HG02981 (cell line): ENCODE data around the gene DHDH.
"Not testable (repeated sequence)": the region's sequence is repeated elsewhere in the genome, so short reads cannot be mapped to it uniquely, and the experiment has no call there.

Source experiments
- ATAC-seq: cut with Tn5 transposase; IDR thresholded peaks from one replicate; pipeline ENCODE4 v1.9.1; 2021; ENCODE audit warnings: mild to moderate bottlenecking, moderate library complexity; ENCODE audit not compliant: unreplicated experiment

Gene DHDH

DNA sequence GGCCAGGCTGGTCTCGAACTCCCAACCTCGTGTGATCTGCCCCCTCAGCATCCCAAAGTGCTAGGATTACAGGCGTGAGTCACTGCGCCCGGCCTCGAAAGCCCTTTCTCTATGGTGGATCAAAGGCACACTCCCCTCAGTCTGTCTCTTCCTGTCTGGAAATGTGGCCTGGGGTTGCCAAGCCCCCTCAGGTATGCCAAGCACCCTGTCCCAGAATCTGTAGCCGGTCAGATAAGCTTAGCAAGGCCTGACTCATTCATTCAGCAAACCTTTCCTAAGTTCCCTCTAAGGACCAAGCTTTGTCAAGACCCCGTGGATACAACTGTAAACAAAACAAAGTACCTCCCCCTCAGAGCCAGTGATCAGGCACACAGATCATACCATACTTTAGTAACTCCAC lies 19.3 kb upstream of the DHDH start:
- ATAC-seq, result no peak

- ATAC-seq, result no peak
Observed at GRCh38 chr19:48915757-48916156, 17.7 kb upstream of the DHDH start.

- ATAC-seq, result no peak
Observed at GRCh38 chr19:48918071-48918470, 15.4 kb upstream of the DHDH start.

- no peak for ATAC-seq
Observed at GRCh38 chr19:48918801-48919247, 14.7 kb upstream of the DHDH start.

- ATAC-seq, result not testable (repeated sequence)
Observed at GRCh38 chr19:48919271-48919670, 14.2 kb upstream of the DHDH start.

DNA sequence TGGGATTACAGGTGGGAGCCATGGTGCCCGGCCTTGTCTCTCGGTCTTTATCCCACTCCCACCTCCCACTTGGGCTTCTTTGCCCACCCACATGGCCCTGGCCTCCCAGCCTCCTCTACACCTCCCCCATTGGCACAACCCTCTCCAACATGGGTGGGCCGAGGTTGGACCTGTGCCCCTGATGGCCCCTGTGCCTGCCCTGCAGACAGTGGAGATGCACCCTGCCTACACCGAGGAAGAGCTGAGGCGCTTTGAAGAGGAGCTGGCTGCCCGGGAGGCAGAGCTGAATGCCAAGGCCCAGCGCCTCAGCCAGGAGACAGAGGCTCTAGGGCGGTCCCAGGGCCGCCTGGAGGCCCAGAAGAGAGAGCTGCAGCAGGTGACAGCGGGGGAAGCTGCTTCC lies 12.6 kb upstream of the DHDH start:
- ATAC-seq, result no peak

DNA sequence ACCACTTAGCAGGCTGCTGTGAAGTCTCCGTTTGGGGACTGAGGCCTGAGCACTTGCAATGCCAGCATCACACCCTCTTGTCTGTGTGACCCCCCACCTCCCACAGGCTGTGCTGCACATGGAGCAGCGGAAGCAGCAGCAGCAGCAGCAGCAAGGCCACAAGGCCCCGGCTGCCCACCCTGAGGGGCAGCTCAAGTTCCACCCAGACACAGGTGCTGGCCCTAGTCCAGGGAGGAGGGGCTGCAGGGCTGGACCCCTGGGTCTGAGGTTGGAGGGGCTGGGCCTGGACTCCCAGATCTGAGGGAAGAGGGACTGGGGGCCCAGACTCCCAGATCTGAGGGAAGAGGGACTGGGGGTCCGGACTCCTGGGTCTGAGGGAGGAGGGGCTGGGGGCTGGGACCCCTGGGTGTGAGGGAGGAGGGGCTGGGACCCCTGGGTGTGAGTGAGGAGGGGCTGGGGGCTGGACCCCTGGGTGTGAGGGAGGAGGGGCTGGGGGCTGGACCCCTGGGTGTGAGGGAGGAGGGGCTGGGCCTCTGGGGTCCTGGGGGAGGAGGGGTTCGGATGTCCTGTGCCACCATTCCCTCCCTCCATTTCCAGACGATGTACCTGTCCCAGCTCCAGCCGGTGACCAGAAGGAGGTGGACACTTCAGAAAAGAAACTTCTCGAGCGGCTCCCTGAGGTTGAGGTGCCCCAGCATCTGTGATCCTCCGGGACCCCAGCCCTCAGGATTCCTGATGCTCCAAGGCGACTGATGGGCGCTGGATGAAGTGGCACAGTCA lies 11.6 kb upstream of the DHDH start:
- no peak for ATAC-seq

DNA sequence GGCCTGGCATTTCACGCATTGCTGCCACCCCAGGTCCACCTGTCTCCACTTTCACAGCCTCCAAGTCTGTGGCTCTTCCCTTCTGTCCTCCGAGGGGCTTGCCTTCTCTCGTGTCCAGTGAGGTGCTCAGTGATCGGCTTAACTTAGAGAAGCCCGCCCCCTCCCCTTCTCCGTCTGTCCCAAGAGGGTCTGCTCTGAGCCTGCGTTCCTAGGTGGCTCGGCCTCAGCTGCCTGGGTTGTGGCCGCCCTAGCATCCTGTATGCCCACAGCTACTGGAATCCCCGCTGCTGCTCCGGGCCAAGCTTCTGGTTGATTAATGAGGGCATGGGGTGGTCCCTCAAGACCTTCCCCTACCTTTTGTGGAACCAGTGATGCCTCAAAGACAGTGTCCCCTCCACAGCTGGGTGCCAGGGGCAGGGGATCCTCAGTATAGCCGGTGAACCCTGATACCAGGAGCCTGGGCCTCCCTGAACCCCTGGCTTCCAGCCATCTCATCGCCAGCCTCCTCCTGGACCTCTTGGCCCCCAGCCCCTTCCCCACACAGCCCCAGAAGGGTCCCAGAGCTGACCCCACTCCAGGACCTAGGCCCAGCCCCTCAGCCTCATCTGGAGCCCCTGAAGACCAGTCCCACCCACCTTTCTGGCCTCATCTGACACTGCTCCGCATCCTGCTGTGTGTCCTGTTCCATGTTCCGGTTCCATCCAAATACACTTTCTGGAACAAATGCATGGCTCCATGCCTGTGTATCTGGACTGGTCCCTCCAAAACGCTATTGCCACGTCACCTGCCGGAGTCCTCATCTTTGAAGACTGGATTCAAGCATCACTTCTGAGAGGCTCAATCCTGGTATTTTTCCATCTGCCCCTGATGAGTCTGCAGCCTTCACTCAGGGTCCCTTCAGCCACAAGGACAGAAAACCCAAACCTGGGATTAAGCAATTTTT lies 10.7 kb upstream of the DHDH start:
- no peak for ATAC-seq

- no peak for ATAC-seq
Observed at GRCh38 chr19:48925240-48925843, 8.2 kb upstream of the DHDH start.

DNA sequence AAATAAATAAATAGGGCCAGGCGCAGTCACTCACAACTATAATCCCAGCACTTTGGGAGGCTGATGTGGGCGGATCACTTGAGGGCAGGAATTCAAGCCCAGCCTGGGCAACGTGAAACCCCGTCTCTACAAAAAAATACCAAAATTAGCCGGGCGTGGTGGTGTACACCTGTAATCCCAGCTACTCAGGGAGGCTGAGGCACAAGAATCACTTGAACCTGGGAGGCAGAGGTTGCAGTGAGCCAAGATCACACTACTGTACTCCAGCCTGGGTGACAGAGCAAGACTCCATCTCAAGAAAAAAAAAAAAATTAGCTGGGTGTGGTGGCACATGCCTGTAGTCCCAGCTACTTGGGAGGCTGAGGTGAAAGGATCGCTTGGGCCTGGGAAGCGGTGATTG lies 7.6 kb upstream of the DHDH start:
- ATAC-seq, result not testable (repeated sequence)

DNA sequence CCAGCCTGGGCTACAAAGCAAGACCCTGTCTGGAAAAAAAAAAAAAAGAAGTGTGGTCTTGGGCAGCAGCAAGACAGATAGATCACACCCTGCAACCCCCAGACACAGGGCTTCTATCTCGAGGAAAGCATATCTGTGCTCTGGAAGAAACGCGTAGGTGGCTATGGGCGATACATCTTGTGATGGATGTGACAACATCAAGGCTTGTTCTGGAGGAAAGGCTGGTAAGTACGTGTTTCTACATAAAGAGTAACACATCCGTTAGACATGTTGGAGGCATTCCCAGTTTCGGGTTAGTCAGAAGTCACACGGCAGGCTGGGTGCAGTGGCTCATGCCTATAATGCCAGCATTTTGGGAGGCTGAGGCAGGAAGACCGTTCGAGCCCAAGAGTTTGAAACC lies 6.6 kb upstream of the DHDH start:
- ATAC-seq, result no peak

GRCh38 chr19:48927692-48928091 lies 5.8 kb upstream of the DHDH start:
- not testable (repeated sequence) for ATAC-seq

GRCh38 chr19:48928164-48929025 lies 5.1 kb upstream of the DHDH start:
- no peak for ATAC-seq

DNA sequence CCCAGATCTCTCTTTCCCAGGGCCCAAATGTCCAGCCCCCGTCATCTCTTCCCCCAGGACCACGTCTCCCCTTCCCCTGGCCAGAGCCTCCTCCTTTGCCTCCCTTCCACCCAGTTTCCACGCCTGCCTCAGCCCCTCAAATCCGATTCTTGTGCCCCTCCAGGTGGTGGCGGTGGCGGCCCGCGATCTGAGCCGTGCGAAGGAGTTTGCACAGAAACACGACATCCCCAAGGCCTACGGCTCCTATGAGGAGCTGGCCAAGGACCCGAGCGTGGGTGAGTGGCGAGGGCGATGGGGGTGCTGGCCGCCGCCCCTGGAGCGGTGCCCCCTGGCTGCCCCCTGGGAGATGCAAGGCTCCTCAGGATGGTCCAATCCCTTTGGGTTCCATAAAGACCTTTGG lies 1.3 kb downstream of the DHDH start:
- no peak for ATAC-seq

GRCh38 chr19:48935864-48936263 lies 2.4 kb downstream of the DHDH start:
- ATAC-seq, result no peak

- ATAC-seq, result no peak
Observed at GRCh38 chr19:48938256-48938655, 4.8 kb downstream of the DHDH start.

GRCh38 chr19:48940902-48941301 lies 7.4 kb downstream of the DHDH start:
- ATAC-seq, result no peak

DNA sequence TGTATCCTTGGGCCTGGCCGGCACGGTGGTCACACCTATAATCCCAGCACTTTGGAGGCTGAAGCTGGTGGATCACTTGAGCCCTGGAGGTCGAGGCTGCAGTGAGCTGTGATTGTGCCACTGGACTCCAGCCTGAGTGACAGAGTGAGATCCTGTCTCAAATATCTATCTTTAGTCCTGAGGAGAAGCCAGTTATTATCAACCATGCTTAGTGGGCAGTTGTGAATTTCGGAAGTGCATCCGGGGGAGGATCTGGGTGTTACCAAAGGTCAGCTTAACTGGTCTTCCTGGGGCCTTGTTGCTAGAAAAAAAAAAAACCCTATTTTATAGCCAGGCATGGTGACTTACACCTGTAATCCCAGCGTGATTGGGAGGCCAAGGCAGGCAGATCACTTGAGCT lies 9.6 kb downstream of the DHDH start:
- ATAC-seq, result no peak

DNA sequence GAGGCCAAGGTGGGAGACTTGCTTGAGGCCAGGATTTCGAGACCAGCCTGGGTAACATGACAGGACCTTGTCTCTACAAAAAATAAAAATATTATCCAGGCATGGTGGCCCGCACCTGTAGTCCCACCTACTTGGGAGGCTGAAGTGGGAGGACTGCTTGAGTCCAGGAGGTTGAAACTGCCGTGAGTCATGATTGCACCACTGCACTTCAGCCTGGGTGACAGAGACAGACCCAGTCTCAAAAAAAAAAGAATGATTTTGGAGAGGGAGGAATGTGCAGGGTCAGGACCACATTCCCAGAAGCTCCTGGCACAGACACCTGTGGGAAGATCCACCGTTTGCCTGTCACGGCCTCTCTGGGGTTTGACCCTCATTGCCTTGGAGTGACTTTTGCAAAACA lies 11.9 kb downstream of the DHDH start:
- no peak for ATAC-seq

DNA sequence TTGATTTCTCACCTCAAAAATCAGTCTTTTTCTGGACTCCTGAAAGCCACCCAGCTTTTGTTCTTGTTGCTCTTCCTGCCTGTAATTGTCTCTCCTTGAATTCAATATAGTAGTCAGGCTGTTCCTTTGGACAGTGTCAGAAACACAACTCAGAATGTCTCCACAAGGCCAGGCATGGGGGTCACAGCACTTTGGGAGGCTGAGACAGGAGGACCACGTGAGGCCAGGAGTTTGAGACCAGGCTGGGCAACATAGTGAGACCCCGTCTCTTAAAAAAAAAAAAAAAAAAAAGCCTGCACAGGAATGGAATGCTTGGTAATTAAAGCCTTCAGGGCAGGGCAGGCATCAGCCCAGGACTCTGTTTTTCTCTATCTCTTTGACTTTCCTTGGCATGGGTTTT lies 12.3 kb downstream of the DHDH start:
- no peak for ATAC-seq
